Vagina (tissue), 2 donors: ENCODE data around the gene TRAF5. TPM values are rescaled to one million over a fixed set of nuclear protein-coding genes. Genes with fewer than 3 reads are reported as not detected.
"Not testable (repeated sequence)": the region's sequence is repeated elsewhere in the genome, so short reads cannot be mapped to it uniquely, and the experiment has no call there.

Experiments
- DNase-seq, 2 donors: peaks; one replicate each; pipeline ENCODE4 v3.0.0-alpha.2; 2017; ENCODE audit errors: extremely low spot score in 2 of 2
- H3K27ac ChIP-seq: fragments of 200-600 bp; sonication (generic); one replicate; pipeline ENCODE4 v1.5.1; 2019
- H3K27me3 ChIP-seq: fragments of 200-600 bp; sonication (generic); one replicate; pipeline ENCODE4 v1.5.1; 2019
- H3K36me3 ChIP-seq, 2 donors: fragments of 200-600 bp; sonication (generic); one replicate each; pipeline ENCODE4 v1.5.1; 2017 to 2019
- H3K4me1 ChIP-seq: fragments of 200-600 bp; sonication (generic); one replicate; pipeline ENCODE4 v1.5.1; 2019
- H3K4me3 ChIP-seq, 2 donors: fragments of 200-600 bp; sonication (generic); 1 replicate in 1 of 2; 2 replicates in 1 of 2; pipeline ENCODE4 v1.5.1; 2016 to 2019
- H3K9me3 ChIP-seq: fragments of 200-600 bp; sonication (generic); one replicate; pipeline ENCODE4 v1.5.1; 2019
- CTCF ChIP-seq, 3 experiments: fragments of 450-650 bp in 2 of 3; fragments of 200-600 bp in 1 of 3; sonication (generic) in 1 of 3; IDR thresholded peaks; one replicate each; pipeline ENCODE4 v1.5.1; 2017 to 2019; ENCODE audit warnings: antibody characterized with exemption in 3 of 3, mild to moderate bottlenecking in 2 of 3, moderate library complexity in 2 of 3
- POLR2A ChIP-seq, 2 donors: fragments of 450-650 bp; IDR thresholded peaks; one replicate each; pipeline ENCODE4 v1.6.1; 2017; ENCODE audit warnings: antibody characterized with exemption in 2 of 2, mild to moderate bottlenecking in 2 of 2, moderate library complexity in 2 of 2
- POLR2AphosphoS5 ChIP-seq, 2 donors: sonication (generic); formaldehyde crosslinking; IDR thresholded peaks; one replicate each; pipeline ENCODE4 v1.9.0; 2017; ENCODE audit warnings: antibody characterized with exemption in 2 of 2, mild to moderate bottlenecking in 2 of 2, low read depth in 1 of 2; ENCODE audit not compliant: insufficient read depth in 1 of 2
- intact Hi-C: fragments of 100-400 bp; cut with DNase I; formaldehyde crosslinking; loops from one replicate; pipeline ENCODE4 v1.15.1; 2023
- total RNA-seq: library from RNA; depleted of rRNA; stranded (reverse); fragments of >200 nt; gene quantifications from one replicate; pipeline ENCODE4 v1.2.3, GENCODE V29; 2016

TRAF5 gene
- total RNA-seq, 1 donor from 2014 or later: 14.0 TPM

DNA sequence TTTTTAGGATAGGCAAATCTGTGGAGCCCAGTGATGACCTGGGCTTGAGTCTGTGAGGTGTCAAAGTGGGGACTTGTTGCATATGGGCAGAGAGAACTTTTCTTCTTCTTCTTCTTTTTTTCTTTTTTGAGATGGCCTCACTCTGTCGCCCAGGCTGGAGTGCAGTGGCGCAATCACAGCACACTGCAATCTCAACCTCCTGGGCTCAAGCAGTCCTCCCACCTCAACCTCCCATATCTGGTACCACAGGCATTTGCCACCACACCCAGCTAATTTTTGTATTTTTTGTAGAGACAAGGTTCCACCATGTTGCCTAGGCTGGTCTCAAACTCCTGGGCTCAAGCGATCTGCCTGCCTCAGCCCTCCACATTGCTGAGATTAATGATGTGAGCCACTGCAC lies 85.0 kb downstream of the TRAF5 start:
- H3K27me3 ChIP-seq: no peaks in the 10 kb centered on the region
- H3K36me3 ChIP-seq: no peaks in the 10 kb centered on the region
- no peak overlapping the region for H3K27ac ChIP-seq
- TF ChIP-seq POLR2AphosphoS5 (IDR thresholded peaks at IDR 0.05; ENCODE audit: insufficient read depth in 1 of 2, low read depth in 1 of 2) (no peak), POLR2A (IDR thresholded peaks at IDR 0.05) (no peak), CTCF (IDR thresholded peaks at IDR 0.05) (no peak)
- intact Hi-C loops: no loop called here
- DNase-seq: no peak
- no peaks in the 10 kb centered on the region for H3K9me3 ChIP-seq
- H3K4me3 ChIP-seq: no peak overlapping the region
- no peaks in the 10 kb centered on the region for H3K4me1 ChIP-seq

DNA sequence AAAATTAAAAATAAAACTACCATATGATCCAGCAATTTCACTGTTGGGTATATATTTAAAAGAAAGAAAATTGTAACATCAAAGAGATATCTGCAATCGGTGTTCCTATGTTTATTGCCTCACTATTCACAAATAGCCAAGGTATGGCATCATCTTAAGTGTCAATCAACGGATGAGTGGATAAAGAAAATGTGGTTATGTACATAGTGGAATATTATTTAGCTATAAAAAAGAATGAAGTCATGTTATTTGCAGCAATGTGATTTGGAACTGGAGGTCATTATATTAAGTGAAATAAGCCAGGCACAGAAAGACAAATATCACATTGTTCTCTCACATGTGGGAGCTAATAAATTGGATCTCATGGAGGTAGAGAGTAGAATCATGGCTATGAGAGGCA lies 89.1 kb downstream of the TRAF5 start:
- Histone ChIP-seq H3K4me3 (peak overlapping the region in 1 of 2 donors; percentile 49), H3K9me3 (no peaks in the 10 kb centered on the region)

GRCh38 chr1:211416246-211416627 lies 89.6 kb downstream of the TRAF5 start:
- H3K36me3 ChIP-seq, H3K4me1 ChIP-seq, H3K27me3 ChIP-seq, intact Hi-C loops, H3K9me3 ChIP-seq, DNase-seq: not testable (repeated sequence)
- Histone ChIP-seq H3K27ac (peak overlapping the region; percentile 40), H3K4me3 (peak overlapping the region; percentile 41 to 49)

More for the DNA sequence above, 89.1 kb downstream of the TRAF5 start:
- H3K36me3 ChIP-seq: no peaks in the 10 kb centered on the region
- no peak for DNase-seq
- H3K27me3 ChIP-seq: no peaks in the 10 kb centered on the region
- TF ChIP-seq POLR2AphosphoS5 (IDR thresholded peaks at IDR 0.05; ENCODE audit: insufficient read depth in 1 of 2, low read depth in 1 of 2) (no peak), CTCF (IDR thresholded peaks at IDR 0.05) (no peak), POLR2A (IDR thresholded peaks at IDR 0.05) (no peak)
- no peaks in the 10 kb centered on the region for H3K4me1 ChIP-seq
- no peak overlapping the region for H3K27ac ChIP-seq
- intact Hi-C loops: no loop called here

GRCh38 chr1:211416628-211417323 lies 90.1 kb downstream of the TRAF5 start:
- DNase-seq, H3K4me1 ChIP-seq, H3K9me3 ChIP-seq, intact Hi-C loops, H3K36me3 ChIP-seq, H3K27me3 ChIP-seq: not testable (repeated sequence)
- H3K27ac ChIP-seq: peak overlapping the region; percentile 40
- H3K4me3 ChIP-seq: peak overlapping the region; percentile 41 to 49

DNA sequence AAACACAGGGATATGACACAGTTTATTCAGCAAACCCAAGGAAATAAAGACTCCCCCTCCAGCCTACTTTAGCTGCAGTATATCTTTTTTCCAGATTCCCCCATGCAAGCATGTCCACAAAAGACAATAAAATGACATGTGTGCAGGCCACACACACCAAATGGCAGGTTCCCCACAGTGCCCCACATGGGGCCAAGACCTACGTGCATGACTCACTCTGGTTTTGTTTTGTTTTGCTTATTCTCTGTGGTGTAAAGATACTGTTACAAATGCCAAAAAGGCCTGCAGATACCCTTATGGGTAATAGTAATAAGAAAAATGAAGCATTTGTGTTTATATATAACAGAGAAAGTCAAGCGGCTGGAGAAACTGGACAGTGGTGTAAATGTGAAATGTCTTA lies 93.8 kb downstream of the TRAF5 start:
- Histone ChIP-seq H3K9me3 (no peaks in the 10 kb centered on the region), H3K4me1 (no peaks in the 10 kb centered on the region), H3K27me3 (no peaks in the 10 kb centered on the region), H3K27ac (no peak overlapping the region), H3K4me3 (no peak overlapping the region), H3K36me3 (no peaks in the 10 kb centered on the region)
- intact Hi-C loops: no loop called here
- DNase-seq: no peak
- no peak for TF ChIP-seq POLR2AphosphoS5 (IDR thresholded peaks at IDR 0.05; ENCODE audit: insufficient read depth in 1 of 2, low read depth in 1 of 2)
- TF ChIP-seq CTCF (IDR thresholded peaks at IDR 0.05): no peak
- TF ChIP-seq POLR2A (IDR thresholded peaks at IDR 0.05): no peak

- Histone ChIP-seq H3K4me3 (no peak overlapping the region), H3K9me3 (no peaks in the 10 kb centered on the region), H3K27me3 (no peaks in the 10 kb centered on the region), H3K27ac (no peak overlapping the region), H3K36me3 (no peaks in the 10 kb centered on the region), H3K4me1 (no peaks in the 10 kb centered on the region)
- no peak for TF ChIP-seq CTCF (IDR thresholded peaks at IDR 0.05)
- no peak for TF ChIP-seq POLR2AphosphoS5 (IDR thresholded peaks at IDR 0.05; ENCODE audit: insufficient read depth in 1 of 2, low read depth in 1 of 2)
- no peak for TF ChIP-seq POLR2A (IDR thresholded peaks at IDR 0.05)
- intact Hi-C loops: no loop called here
- no peak for DNase-seq
Observed at GRCh38 chr1:211420845-211421454, 94.3 kb downstream of the TRAF5 start.
